A549 (cell line): Measurements from ENCODE around the gene OSBPL6.

Source experiments
- CBX8 ChIP-seq: fragments of 200-600 bp; sonication (generic); IDR thresholded peaks from 2 replicates; pipeline ENCODE4 v1.6.1; 2016
- CHD2 ChIP-seq: fragments of 150-350 bp; IDR thresholded peaks from 2 replicates; pipeline ENCODE4 v1.6.1; 2014; ENCODE audit warnings: low read length; ENCODE audit not compliant: partially characterized antibody
- KDM5A ChIP-seq: fragments of 200-600 bp; sonication (generic); IDR thresholded peaks from 2 replicates; pipeline ENCODE4 v1.6.1; 2016; ENCODE audit warnings: antibody characterized with exemption, mild to moderate bottlenecking
- POLR2A ChIP-seq: IDR thresholded peaks from 2 replicates; pipeline ENCODE4 v1.6.1; 2012; ENCODE audit warnings: mild to moderate bottlenecking, low read length
- RAD21 ChIP-seq, 2 experiments: fragments of >200 bp in 1 of 2; sonication (Bioruptor Twin) in 1 of 2; formaldehyde crosslinking in 1 of 2; IDR thresholded peaks in 1 of 2; conservative IDR thresholded peaks in 1 of 2; 2 replicates in 1 of 2; 3 replicates in 1 of 2; pipeline ENCODE4 v1.6.1; 2012 to 2018; ENCODE audit warnings: inconsistent platforms in 1 of 2
- SMC3 ChIP-seq: fragments of >200 bp; sonication (Bioruptor Twin); formaldehyde crosslinking; IDR thresholded peaks from 3 replicates; pipeline ENCODE4 v1.6.1; 2018; ENCODE audit warnings: inconsistent platforms
- TF ChIP-seq, protein P1 (sequence below): fragments of >200 bp; sonication (Bioruptor Twin); formaldehyde crosslinking; IDR thresholded peaks from 3 replicates; pipeline ENCODE4 v1.5.1; 2016
- TF ChIP-seq, protein P2 (sequence below): IDR thresholded peaks from 2 replicates; pipeline ENCODE4 v1.6.1; 2012

DNA sequence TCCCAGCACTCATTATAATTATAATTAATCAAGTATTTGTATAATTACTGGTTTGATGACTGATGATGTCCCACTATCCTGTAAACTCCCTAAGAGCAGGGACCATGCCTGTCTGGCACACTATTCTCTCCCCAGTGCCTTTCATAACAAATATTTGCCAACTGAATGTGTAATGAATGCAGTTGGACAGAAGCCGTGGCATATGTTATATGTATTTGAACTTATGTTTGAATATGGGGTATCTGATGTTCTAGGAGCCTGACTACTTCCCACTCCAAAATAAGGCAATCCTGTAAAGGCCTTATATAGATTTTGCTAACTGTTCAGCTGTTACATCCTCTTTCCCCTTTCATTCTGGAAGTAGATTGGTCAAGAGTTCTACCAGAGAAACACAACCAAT is 19.7 kb downstream of the OSBPL6 start:
- TF ChIP-seq, protein P1, sequence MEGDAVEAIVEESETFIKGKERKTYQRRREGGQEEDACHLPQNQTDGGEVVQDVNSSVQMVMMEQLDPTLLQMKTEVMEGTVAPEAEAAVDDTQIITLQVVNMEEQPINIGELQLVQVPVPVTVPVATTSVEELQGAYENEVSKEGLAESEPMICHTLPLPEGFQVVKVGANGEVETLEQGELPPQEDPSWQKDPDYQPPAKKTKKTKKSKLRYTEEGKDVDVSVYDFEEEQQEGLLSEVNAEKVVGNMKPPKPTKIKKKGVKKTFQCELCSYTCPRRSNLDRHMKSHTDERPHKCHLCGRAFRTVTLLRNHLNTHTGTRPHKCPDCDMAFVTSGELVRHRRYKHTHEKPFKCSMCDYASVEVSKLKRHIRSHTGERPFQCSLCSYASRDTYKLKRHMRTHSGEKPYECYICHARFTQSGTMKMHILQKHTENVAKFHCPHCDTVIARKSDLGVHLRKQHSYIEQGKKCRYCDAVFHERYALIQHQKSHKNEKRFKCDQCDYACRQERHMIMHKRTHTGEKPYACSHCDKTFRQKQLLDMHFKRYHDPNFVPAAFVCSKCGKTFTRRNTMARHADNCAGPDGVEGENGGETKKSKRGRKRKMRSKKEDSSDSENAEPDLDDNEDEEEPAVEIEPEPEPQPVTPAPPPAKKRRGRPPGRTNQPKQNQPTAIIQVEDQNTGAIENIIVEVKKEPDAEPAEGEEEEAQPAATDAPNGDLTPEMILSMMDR: no peak
- TF ChIP-seq KDM5A: no peak
- TF ChIP-seq POLR2A: no peak
- no peak for TF ChIP-seq RAD21 (conservative IDR thresholded peaks at IDR 0.05 in 1 of 2, IDR thresholded peaks at IDR 0.05 in 1 of 2)
- no peak for TF ChIP-seq CBX8
- no peak for TF ChIP-seq SMC3
- TF ChIP-seq CHD2: no peak
- TF ChIP-seq, protein P2, sequence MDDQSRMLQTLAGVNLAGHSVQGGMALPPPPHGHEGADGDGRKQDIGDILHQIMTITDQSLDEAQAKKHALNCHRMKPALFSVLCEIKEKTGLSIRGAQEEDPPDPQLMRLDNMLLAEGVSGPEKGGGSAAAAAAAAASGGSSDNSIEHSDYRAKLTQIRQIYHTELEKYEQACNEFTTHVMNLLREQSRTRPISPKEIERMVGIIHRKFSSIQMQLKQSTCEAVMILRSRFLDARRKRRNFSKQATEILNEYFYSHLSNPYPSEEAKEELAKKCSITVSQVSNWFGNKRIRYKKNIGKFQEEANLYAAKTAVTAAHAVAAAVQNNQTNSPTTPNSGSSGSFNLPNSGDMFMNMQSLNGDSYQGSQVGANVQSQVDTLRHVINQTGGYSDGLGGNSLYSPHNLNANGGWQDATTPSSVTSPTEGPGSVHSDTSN: no peak
